GM21786 (cell line): ENCODE measurements around the gene RAB3A.
"Not testable (repeated sequence)": the region's sequence is repeated elsewhere in the genome, so short reads cannot be mapped to it uniquely, and the experiment has no call there.

Experiments
- ATAC-seq: cut with Tn5 transposase; IDR thresholded peaks from one replicate; pipeline ENCODE4 v1.9.1; 2021; ENCODE audit not compliant: unreplicated experiment

Gene RAB3A

DNA sequence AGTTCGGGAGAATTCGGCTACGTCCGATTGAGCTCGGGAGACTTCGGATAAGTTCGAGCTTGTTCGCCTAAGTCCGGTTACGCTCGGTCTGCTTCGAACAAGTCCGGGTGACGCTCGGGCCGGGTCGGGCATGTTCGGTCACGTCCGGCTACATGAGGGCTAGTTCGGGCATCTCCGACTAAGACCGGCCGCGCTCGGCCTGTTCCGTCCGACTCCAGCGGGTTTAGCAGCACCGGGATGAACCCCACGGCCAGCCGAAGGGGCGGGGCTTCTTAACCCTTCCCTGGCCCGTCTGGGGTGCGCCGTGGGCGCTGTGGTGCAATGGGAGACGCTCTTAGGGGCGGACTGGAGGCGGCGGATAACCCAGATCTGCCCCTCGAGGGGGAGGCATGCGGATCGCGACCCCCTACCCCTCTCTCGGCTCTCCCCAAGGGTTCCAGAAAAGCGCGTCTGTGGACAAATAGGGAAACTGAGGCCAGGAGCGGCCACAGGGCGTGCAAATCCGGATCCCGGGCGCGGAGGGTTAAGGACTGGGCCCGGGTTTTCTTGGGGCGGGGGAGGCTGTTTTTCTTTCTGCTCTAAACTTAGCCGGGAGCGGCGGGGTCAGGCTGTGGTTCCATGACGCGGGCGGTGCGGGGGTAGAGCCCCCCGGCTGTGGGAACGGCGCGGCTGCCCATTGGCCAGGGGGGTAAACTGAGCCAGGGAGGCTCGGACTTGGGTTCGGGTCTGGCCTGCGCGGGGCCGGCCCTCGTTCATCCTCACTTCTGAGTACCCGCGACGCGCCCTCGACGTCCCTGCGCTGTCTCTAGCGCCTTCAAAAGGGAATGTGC lies 20.9 kb upstream of the RAB3A start:
- peak; percentile 87 for ATAC-seq

DNA sequence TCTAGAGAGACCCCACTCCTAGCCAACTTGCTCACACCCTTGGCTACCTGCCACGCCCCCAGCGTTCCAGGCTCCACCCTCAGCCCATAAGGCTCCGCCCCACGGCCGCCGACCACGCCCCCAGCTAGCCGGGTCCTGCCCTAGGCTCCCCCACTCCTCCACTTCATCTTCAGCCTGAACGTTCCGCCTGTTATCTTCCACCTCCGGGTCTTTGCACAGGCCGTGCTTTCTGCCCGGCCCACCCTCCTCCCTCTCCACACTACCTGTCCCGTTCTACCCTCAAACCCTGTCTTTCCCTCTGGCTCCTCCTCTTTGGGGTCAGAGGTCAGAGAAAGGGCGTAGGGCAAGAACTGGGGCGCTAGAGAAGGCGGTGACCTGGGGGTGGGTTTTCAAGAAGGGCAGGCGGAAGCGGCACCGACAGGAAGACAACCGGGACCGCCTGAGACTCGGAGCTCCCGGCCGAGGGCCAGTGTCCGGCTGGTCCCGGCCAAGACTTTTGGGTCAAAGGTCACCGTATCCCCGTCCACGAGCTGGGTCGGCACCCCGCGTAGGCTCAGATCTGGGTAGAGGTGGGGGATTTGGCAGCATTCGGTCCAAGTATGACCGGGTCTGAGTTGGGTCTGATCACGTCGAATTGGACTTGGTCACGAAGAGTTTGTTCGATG lies 20.1 kb upstream of the RAB3A start:
- no peak for ATAC-seq

DNA sequence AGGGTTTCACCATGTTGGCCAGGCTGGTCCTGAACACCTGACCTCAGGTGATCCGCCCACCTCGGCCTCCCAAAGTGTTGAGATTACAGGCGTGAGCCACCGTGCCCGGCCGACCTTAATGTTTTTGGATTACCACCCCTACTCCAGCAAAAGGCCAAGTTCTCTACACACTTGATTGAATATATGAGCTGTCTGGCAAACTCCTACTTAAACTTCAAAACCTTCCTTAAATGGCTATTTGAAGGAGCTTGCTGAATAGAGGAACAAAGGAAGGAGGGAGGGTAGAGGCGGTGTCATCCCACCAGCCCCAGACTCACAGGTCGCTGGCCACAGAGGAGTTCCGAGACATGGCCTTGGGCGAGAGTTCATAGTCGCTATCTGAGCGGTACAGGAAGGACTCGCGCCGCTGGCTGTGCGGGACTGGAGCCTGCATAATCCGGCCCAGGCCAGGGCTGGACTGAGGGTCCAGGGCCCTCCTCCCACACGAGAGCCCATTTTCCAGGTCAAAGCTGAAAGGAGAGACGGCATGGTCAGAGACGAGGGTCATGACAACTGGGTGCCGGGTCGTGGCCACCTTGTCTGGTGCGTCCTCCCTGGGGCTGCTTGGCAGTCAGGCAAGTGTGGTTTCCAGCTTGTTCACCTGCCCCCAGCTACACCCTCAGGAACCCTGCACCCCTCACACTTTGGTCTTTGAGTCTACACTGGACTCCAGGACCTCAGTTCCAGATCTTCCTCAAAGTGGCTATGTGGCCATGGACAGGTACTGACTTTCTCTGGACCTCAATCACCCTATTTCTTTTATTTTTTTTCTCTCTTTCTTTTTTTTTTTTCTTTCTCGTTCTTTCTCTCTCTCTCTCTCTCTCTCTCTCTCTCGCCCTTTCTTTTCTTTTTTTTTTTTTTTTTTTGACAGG lies 18.2 kb upstream of the RAB3A start:
- no peak for ATAC-seq

DNA sequence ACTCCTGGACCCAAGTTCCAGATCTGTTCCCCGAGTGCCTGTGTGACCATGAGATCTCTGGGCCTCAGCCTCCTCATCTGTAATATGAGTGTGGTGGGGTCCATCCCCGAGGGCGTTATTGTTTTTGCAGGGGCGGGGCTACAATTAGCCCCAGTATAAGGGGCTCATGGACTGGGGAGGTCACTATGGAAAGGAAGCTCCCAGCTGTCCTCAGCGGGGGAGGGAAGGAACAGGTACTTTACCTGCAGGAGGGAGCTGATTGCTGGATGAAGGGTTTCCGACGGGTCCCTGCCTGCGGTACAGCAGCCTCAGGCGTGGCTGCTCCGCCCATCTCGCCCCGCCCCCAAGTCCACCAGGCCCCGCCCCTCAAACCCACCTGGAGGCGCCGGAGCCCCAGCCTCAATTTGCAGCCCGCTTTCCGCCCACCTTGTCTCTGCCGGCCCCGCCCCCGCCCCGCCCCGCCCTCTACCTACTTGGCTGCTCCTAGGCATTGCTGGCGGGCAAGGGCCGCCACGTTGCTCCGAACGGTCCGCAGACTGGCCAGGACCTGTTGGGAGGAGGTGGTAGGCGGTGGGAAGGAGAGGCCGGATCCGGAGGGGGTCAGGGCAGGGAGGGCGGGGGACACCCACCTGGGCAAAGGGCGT lies 16.9 kb upstream of the RAB3A start:
- no peak for ATAC-seq

DNA sequence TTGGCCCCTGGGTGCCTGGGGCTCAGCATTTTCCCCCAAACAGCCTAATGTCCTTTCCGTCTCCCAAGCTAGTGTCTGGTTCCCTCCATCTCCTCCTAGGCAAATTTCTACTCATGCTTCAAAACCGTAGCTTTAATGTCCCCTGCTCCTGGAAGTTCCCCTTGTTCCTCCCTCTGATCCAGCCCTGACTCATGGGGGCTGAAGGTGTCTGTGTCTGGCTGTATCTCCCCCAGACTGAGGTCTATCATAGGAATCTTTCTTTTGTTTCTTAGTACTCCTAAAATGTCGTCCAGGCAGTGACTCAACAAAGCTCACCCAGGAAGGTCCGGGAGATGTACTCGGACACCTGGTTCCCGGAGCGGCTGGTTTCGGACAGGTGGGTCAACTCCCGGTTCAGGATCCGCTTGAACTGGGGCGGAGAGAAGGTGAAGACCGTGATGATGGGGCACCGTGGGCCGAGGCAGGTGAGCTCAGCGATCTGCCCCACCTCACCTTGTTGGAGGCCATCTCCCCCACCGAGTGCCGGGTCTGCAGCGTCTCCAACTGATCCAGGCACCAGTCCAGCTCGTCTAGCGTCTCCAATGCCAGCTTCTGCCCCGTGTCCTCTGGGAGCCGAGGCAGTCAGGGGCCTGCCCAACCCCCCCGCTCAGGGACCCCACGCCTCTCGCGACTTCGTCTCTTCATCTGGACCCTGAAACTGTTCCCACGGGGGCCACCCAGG lies 16.2 kb upstream of the RAB3A start:
- no peak for ATAC-seq

DNA sequence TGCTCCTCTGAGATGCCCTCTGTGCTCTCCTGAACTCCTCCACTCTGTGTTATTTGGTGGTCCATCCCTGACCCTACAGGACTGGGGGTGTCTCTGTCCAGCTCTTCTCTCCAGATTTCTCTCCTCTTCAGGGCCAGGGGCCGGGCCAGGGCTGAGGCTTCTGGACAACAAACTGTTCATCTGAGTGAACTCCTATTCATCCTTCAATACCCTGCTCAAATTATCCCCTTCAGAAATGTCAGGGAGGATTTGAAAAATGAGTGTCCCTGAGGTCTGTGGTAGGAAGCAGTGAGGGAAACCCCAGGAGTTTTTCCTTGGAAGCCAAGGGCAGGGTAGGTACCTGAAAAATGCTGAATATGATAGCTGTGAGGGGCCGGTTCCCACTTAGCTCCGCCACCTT lies 14.8 kb upstream of the RAB3A start:
- ATAC-seq = no peak

DNA sequence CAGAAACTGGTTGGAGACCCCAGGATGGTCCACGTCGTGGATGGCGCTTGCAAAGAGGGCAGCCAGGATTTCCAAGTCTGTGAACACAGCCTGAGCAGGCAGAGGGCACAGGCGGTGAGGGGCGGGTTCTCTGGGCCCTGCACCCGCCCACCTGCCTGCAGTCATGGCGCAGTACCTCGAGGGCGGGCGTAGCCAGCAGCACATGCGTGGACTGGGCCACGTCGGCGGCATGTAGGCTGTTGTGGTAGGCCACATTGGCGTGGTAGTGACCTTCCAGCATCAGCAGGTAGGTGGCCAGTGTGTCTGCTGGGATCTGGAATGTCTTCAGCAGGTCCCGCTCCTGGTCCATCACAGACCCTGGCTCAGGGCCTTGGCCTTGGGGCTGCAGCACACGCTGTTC lies 14.3 kb upstream of the RAB3A start:
- no peak for ATAC-seq

DNA sequence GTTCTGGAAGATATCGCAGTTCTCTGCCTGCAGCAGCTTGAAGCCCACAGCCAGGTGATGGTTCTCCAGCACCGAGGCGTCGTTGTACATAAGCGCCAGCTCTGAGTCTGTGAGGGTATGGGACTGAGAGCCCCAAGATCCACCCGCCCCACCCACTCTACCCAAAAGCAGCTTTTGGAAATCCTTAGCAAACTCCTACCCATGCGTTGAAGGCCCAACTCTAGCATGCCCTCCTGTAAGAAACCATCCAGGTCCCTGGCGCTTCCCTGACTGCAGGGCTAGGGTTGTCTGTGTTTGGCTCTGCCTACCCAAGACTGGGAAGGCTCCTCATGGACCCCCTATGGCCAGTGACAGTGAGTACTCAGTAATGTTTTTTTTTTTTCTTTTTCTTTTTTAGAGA lies 12.9 kb upstream of the RAB3A start:
- no peak for ATAC-seq

DNA sequence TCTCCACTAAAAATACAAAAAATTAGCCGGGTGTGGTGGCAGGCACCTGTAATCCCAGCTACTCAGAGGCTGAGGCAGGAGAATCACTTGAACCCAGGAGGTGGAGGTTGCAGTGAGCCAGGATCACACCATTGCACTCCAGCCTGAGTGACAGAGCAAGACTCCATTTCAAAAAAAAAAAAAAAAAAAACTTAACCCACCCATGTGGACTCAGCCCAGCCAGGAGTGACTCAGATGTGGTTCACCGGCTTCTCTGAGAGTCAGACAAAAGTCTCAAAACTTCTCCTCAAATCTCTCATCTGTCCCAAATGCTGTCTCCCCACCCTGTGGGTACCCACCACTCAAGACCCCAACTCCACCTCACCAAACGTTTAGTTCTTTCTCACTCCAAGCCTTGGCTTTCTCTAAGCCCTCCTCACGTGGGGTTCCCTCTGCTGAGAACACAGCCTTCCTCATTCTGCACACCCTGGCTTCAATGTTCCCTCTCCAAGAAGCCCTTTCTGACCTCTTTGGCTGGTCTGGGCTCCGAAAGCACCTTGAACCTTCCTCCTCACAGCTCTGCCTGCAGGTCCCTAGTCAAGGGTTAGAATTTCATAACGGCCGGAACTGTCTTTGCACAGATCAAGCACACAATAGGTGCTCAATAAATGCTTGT lies 11.1 kb upstream of the RAB3A start:
- no peak for ATAC-seq

DNA sequence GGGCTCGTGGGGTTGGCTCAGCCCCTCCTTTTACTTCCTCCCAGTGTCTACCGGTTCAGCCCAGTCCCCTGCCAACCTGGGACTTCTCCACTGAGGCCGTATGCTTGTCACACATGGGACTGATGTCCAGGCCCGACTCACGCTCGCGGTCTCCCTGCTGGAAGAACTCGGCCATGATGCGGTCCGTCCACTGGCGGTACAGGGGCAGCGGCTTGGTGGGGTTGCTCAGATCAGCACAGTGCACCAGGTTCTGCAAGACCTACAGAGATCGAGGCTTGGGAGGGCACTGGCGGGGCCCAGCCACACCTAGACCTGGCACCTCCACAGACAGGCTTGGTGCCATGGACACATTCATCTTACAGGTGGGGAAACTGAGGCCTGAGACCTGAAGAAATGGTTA lies 7.8 kb upstream of the RAB3A start:
- no peak for ATAC-seq

DNA sequence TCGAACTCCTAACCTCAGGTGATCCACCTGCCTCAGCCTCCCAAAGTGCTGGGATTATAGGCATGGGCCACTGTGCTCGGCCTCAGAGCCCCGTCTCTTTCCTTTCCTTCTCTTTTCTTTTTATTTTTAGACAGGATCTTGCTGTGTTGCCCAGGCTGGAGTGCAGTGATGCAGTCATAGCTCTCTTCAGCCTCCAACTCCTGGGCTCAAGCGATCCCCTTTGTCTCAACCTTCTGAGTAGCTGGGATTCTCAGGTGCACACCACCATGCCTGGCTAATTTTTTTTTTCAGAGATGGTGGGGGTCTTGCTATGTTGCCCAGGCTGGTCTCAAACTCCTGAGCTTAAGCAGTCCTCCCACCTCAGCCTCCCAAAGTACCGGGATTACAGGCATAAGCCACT lies 6.1 kb upstream of the RAB3A start:
- ATAC-seq = not testable (repeated sequence)

DNA sequence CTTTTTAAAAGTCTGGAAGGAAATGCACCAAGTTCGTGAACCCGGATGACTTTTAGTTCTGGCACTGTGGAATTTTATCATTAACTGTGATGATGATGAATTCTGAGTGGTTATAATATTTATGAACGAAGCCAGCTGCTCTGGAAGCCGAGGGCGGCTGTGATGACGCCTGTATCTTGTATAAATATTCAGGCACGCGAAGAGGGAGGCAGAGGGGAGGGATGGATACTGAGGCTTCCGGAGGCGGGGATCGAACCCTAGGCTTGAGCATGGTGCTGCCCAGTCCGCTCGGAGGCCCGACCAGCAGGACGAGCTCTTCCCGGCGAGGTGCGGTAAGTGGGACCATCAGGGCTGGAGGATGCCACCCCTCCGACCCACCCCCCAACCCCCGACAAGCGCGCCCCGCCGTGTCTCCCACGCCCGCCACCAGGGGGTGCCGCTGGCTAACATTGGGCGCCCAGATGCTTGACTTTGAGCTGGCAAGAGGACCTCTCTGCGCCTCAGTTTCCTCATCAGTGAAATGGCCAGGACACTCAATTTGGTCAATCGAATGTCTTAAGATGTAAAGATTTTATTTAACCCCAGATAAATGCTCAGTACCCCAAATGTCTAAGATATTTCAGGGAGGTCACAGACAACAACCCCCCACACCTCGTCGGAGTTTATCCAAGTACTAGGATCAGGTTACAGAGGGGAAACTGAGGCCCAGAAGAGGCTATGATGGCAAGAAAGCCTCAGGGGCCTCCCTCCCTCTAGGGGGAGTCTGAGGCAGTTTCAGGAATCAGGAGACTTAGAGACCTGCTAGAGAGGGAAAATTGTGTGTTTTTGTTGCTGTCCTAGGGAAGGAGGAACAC lies 4.5 kb upstream of the RAB3A start:
- ATAC-seq = no peak

DNA sequence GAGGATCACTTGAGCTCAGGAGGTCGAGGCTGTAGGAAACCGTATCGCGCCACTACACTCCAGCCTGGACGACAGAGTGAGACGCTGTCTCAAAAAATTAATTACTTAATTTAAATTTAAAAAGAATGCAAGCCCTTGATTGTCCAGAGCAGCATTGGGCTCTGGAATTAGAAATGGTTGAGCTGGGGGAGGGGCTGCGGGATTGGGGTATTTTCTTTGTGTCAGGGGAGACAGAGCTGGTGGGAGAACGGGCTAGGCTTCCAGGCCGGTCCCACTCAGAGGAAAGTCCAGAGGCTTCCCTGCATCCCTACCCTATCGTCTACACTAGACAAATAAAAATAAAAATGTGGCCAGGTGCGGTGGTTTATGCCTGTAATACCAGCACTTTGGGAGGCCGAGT lies 2.2 kb upstream of the RAB3A start:
- ATAC-seq = no peak

DNA sequence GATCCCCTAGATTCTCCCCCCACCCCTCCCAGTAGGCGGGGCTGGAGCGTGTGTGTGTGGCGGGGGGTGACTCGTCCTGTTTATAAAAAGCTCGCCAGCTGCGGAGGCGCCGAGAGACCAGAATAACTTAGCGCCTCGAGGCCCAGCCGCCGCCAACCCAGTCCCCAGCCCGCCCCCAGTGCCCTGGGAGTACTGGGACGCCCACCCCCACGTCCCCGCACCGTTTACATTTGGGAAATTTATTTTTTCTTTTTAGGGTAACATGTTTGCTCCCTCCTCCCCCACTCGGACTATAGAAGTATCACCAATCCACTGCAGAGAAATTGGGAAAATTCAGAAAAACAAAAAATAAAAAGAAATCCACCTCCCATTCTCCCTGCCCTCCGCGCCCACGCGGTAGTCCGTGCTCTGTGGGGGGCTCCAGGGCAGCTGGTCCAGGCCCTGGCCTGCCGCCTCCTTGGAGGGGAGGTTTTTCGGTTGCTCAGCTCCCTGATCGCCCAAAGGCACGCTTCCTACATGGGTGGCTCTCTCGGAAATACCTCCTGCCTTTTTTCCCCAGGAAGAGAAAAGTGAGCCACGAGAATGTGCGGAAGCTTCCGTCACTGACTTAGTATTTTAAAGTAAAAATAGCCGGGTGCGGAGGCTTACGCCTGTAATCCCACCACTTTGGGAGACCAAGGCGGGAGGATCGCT lies 1.5 kb upstream of the RAB3A start:
- ATAC-seq = no peak

DNA sequence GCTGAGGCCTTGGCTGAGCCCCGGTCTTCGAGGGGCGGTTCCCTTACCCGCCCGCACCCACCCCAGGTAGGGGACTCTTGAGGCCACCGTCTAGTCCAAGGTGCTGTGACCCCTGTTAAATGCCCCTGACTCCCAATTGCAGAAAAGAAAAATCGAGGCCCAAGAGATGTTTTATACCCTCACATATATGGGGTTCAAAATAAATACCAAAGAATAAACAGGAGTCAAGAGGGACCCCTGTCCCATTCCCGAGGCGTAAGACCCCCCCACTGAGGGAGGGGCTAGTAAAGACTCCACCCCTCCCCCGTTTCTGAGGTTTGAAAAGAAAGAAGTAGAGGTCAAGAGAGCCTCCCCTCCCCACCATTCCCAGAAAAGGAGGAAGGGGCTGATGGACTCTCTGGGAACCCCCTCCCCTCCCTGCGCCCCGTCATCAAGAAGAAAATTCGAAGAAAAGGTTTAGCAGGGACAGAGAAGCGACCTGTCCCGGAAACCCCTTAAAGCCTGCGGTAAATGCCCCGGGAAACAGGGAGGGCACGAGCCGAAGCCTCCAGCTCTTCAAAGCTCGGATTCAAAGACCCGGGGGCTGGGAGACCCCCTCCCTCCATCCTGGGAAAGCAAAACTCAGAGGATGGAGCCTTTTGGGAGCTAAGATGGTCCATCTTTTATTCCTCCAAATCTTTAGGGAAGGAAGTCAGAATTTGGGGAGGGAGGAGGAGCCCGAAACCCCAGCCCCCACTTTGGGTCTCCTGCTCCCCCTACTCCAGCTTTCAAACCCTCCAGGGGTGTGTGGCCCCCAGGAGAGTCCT lies 755 bp upstream of the RAB3A start:
- peak; percentile 8 for ATAC-seq

DNA sequence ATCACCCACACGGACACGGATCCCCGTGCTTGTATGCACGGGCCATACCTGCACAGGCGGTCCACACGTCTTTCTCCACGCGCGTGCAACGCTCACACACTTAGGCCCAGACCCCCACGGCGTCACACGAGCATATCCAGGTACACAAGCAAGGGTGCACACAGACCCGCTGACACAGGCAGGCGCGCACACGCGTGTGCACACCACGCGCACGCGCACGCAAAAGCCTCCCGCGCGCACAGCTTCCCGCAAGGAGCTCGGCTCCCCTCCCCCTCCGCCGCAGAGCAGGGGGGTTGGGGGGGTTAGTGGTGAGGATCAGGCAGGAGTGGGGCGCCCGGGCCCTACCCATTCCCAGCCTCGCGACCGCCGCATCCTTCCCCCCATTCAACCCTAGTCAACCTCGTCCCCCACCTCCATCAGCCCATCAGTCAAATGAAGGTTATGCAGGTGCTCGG lies 407 bp downstream of the RAB3A start:
- peak; percentile 3 for ATAC-seq

DNA sequence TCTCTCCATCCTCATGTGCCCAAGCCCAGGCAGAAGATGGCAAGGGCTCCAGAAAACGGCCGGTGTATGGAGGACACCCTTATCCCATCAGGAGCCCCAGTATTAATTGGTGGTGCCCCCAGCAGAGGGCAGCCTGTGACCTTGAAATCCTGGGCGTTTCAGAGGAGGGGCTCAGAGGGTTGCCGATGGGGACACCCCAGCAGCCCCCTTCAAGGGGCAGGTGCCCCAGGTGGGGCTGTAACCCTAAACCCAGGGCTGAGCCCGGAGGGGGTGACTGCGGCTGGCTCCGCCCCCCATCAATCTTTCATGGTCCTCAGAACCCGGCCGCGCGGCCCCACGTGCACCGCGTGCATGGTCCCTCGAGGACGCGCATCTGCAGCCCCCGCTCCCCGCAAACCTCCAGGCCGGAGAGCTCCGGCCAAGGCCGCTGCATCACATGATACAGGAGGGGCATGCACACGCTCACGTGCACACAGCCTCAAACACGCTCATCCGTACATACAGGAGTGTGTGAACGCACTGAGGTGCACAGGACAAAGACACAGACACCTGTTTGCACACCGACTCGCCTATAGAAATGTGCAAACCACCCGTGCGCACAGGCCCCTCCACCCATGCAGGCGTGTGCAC lies 949 bp downstream of the RAB3A start:
- ATAC-seq = no peak
